Testis (tissue), 2 donors: ENCODE data around the gene DSG3.

ENCODE experiments used
- CTCF ChIP-seq, 3 experiments: fragments of 450-650 bp in 2 of 3; fragments of 200-600 bp in 1 of 3; sonication (generic) in 1 of 3; IDR thresholded peaks; one replicate each; pipeline ENCODE4 v1.5.1; 2016 to 2019; ENCODE audit warnings: antibody characterized with exemption in 3 of 3, mild to moderate bottlenecking in 2 of 3, moderate library complexity in 1 of 3
- POLR2A ChIP-seq: fragments of 450-650 bp; IDR thresholded peaks from one replicate; pipeline ENCODE4 v1.6.1; 2017; ENCODE audit warnings: antibody characterized with exemption, mild to moderate bottlenecking, moderate library complexity

- no peak for TF ChIP-seq CTCF (IDR thresholded peaks at IDR 0.05)
- no peak for TF ChIP-seq POLR2A
These were observed 52.6 kb downstream of the DSG3 start for GRCh38 chr18:31500051-31500688.
